ENCODE data around the gene WNT10A. TPM values are rescaled to one million over a fixed set of nuclear protein-coding genes. Genes with fewer than 3 reads are reported as not detected.

The WNT10A gene
- polyA plus RNA-seq, 1 donor, result not detected

DNA sequence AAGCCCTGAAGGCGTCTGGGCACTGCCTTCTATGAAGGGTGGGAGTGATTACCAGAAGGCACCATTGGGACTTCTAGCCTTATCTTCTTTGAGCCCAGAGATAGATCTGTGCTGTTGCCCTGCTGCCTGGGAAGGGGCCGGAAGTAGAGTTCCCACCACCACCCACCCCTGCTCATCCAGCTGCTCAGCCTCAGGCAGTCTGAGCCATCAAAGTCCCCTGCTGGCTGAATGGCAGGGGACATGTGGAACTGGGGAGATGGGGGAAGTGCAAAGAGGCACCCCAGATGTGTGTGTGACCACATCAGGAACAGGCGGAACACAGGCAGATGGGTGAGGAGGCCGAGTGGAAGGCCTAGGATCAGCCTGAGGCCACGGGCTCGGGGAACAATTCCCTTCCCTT, 3.3 kb upstream of the WNT10A start:
- DNase-seq (ENCODE audit: low read depth), result no peak

DNA sequence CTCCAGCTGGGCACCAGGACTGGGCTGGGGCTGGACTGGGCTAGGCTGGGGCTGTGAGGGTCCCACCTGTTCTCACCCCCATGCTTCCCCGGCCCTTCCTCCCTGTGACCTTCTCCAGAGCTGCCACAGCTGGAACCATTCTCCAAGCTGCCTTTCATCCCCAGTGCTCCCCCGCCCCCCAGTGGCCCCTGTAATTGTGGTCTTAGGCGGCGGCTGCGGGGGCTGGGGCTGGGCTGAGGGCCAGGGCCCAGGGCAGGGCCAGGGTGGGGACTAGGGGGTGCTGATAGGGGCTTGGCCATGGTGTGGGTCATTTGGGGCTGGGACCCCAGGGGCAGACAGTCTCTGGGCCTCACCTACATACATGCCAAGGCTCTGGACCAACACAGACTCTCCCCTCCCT, 2.8 kb upstream of the WNT10A start:
- DNase-seq (ENCODE audit: low read depth), result no peak

DNA sequence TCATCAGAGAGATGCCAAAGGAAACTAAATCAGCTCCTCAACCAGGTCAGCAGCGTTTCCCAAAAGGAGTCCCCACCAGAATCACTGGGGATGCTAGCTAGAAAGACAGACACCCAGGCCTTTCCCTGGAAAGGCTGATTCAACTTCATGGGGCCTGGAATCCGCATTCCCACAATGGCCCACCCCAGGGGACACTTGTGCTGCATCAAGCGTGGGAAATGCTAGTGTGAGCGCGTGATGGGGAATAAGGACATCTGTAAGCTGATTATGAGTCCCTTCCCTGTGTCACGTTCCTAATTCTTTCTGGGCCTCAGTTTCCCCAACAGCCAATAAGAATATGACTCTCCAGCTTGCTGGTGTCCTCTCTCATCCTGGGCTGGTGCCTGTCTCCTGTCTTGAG, 2.2 kb upstream of the WNT10A start:
- DNase-seq (ENCODE audit: low read depth), result no peak

DNA sequence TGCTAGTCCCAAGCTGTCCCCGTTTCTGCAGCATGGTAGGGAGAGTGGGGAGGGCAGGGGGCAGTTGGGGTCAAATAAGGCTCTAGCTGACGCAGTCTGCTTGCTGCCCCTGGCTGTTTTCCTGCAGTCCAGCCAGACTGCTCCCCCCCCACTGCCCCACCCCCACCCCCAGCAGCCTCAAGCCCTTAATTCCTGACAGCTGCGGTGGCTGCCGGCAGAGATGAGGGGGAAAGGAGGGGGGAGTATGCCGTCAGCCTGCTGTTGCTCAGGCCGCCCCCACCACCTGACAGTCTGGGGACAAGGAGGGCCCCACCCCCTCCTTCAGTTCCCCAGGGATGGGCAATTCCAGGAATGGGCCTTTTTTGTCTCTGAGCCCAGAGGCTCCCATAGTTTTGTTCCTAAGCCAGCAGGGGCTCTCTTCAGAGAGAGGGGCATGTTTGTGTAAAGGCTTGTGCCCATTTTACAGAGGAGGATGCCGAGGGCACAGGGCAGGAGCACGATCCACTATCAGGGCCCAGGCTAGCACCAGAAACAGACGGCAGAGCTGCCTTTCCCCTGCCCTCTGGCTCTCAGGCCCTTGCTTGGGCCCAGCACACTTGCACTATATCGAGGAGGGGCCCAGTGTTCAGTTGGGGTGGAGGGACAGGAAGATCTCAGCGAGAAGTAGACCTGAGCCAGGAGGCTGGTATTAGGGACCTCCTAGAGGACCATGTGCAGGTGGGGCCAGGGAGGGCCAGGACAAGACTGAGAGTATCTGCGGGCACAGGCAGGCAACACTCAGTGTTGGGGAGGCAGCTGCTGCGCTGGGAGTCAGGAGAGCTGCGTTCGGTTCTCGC, 1.5 kb upstream of the WNT10A start:
- no peak for DNase-seq (ENCODE audit: low read depth)

DNA sequence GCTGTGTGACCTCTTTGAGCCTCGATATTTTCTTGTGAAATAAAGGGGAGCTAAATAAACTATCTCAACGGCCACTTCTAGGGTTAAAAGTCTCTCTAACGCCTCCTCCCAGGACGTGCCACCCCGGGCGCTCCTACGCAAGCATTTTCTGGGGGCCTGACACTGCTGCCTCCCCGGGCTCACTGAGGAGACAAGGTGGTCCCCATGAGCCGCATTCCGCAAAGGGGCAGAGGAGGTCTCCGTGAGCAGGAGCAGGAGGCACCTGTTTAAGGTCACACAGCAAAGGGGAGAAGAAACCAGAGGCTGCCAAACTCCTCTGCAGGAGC, 913 bp upstream of the WNT10A start:
- DNase-seq (ENCODE audit: low read depth), result no peak

DNA sequence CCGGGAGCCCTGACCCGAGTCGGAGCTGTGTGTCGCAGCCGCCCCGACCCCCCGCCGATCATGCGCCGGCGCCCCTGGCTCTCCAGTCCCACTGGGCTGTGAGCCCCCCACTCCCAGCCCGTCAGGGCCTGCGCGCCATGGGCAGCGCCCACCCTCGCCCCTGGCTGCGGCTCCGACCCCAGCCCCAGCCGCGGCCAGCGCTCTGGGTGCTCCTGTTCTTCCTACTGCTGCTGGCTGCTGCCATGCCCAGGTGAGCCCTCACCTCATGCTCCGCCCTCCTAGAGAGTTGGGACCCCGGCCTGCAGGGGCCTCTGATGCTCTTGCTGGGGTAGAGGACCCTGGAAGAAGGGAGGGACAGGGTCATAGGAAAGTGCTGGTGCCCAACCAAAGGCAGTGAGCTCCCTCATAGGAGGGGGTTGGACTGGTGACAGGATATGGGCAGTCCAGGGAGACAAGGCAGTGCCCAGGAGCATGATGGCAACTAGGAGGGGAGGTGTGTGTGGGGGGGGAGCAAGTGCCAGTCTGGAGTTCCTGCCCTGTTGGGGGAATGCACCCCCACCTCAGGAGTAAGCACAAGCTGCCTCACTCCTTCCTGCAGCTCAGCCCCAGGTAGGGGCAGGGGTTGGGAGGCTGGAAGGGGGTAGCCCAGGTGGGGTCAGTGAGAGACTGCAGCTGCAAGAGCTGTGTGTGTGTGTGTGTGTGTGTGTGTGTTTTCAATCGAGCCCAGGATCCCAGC, 375 bp downstream of the WNT10A start:
- DNase-seq (ENCODE audit: low read depth), result no peak

DNA sequence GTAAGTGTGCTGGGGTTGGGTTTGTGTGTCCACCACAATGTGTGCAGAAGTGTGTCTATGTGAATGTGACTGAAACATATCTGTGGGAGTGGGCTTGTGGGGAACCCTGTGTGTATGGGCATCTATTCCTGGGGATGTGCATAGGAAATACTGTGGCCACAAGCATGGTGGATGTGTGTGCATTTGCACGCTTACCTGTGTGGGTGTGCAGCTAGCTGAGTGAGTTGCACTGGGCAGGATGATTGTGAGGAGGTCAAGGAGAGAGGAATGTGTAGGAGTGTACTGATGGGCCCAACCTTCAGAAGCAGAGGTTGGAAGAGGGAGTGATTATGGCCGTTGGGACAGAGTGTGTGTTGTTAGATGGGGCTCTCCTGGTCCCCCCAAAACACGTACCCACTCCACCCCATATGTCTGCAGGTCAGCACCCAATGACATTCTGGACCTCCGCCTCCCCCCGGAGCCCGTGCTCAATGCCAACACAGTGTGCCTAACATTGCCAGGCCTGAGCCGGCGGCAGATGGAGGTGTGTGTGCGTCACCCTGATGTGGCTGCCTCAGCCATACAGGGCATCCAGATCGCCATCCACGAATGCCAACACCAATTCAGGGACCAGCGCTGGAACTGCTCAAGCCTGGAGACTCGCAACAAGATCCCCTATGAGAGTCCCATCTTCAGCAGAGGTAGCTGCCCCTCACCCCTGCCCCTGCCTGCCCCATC, 1.2 kb downstream of the WNT10A start:
- DNase-seq (ENCODE audit: low read depth), result no peak

DNA sequence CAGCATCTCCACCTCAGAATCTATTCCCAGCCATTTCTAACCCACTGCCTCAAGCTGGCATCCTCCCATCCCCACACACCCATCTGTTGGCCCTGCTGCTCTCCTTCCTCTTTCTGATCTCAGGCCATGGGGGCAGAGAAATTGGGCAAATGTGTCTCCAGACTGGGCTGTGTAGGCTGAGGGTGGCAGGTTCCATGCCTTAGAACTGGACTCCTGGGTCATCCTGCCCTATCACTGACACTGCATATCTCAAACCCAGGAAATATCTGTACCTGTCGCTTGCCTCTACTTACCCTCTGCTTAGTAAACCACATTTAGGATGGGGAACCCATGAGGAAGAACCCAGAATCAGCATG, 1.8 kb downstream of the WNT10A start:
- no peak for DNase-seq (ENCODE audit: low read depth)

DNA sequence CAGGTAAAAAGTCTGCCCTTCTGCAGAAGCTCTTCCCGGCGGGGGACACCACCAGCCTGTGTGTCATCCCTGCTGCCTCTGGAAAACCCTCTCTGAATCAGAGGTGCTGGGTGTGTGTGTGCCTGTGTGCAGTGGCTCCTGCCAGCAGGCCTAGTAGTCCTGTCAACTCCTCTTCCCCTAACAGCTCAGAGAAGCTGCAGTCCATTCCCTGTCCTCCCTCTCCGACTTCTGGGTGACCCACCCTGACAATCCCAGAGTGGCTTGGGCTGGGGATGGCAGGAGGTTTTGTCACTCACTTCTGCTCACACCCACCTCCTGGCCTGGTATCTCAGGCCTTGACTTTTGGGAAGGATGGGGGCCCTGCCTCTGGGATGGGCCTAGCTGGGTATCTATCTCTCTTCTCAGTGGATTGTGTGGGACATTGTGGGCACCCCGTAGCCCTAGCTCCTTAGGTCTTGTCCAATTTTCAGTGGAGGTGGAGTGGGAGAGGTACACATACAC, 2.3 kb downstream of the WNT10A start:
- DNase-seq (ENCODE audit: low read depth), result no peak

DNA sequence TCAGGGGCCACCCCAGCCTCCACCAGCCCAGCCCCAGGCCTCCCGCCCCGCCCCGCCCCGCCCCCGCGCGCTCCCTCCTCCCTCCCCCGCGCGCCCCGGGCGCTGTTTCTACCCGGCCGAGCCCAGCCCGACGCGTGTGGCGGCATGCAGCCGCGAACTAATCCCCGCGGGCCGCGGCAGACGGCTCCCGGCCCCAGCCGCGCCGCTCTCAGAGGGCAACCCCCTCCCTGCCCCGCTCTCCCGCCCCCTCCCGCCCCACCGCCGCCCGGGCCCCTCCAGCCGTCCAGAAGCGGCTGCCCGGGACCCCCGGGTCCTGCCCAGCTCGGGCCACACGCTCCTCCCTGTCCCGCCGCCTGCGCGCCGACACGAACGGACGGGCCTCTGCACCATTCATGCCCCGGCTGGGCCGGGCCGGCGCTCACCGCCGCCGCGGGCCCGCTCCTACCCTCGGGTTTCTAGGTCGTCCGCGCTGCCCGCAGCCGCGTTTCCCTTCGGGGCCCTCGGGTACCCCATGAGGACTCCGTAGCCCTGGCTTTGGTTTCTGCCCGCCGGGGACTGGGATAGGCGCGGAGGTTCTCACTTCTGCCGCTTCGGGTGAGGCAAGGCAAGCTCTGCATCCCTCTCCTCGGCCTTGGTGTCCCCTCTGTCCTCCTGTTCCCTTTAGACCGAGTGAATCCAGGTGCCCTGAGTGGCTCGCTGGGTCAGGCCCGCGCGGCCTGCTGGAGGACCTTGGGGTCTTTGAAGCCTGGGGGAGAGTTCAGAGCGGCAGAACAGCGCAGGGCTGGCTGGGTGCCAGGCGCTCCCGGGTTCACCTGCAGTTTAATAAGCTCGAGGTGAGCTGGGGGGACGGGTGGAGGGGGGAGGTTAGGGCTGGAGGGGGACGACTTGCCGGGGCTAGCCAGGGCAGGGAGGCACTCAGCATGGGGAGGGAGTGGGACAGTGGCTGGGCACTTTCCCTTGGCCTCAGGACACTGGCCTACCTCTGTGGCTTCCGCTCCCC, 3.1 kb downstream of the WNT10A start:
- DNase-seq (ENCODE audit: low read depth), result no peak

DNA sequence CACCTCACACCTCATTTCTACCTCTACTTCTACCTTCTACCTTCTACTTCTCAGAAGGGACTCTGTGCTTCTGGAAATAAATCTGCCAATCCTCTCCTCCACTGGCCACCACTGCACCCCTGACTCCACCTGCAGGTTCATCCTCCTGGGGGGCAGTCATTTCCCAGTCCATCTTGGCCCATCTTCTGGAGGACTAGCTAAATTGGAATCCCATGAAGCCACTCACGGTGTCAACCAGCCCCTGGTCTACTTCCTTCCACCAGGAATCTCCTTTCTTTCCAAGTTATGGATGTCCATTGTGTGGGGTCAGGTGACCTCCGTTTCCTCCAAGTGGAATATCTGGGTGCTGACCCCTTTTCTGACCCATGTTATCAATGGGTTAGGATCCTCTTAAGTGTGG, 3.9 kb downstream of the WNT10A start:
- no peak for DNase-seq (ENCODE audit: low read depth)

DNA sequence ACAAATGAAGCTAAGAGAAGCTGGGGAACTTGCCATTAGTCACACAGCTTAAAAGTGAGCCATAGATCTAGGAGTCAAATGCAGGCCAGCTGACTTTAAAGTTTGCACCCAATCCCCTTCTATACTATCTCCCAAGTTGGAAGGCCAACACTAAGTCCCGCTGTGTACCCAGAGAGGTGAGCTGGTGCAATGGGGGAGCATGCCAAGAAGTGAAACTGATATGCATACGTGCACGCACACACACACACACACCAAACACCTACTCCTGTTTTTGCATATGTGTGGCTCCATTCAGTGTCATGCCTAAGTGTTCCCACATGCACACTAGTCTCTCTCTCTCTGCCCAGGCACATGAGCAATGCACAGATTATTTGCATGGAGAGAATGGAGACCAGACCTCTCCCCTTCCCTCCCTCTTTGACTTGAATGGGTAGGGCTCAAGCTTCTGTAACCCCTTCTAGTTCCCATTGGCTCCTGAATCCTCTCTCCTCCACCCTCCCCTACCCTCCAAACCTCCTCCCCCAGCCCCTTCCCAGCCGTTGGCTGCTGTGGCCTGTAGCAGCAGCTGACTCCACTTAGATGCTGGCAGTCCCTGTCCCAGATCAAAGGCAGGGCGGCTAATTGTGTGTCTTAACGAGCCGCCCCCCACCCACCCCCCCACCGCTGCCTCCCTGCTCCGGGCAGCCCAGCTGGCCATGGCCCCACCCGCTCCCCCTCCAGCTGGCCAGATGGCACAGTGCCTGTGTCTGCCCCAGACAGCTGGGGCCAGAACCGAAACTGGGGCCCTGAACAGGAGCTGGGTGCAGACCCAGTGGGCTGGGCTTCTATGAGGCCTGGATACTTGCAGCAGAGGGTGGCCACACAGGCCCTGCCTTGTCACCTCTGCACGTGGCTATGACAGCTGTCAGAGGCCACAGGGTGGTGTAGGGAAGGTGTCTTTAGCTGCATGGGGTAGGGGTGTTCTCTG, 5.6 kb downstream of the WNT10A start:
- no peak for DNase-seq (ENCODE audit: low read depth)

DNA sequence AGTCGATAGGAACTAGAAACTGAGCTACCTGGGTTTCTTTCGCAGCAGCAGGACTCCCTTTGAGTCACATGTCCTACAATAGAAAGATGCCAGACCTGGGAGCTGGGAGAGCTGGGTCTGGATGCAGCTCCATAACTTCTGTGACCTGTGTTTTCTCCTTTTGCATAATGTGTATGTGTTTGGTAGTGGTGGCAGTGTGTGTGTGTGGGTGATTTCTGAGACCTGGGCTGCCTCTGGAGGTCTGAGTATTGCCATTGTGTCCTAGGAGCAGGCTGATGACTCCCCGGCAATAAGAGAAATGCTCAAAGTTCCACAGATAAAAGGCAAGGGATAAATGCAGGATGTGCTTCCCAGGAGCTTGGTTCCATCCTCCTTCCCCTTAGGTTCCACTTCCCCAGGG, 6.4 kb downstream of the WNT10A start:
- no peak for DNase-seq (ENCODE audit: low read depth)

DNA sequence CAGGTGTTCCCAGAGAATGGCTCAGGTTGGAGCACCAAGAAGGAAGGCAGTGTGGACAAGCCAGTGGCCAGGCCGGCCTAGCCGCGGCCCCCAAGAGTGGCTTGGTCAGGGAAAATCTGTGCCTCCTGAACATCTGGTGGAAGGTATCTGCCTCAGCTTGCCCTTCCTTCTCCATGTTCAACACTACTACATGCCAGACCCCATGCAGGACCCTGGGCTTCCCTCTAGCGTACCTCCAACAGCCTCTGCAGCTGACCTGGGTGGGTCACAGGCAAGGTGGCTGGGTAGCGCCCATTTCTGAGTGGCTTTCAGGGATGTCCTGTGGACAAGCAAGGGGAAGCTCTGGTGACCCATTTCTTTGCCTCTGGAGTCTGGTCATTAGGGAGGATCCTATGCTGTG, 7.7 kb downstream of the WNT10A start:
- DNase-seq (ENCODE audit: low read depth), result no peak

DNA sequence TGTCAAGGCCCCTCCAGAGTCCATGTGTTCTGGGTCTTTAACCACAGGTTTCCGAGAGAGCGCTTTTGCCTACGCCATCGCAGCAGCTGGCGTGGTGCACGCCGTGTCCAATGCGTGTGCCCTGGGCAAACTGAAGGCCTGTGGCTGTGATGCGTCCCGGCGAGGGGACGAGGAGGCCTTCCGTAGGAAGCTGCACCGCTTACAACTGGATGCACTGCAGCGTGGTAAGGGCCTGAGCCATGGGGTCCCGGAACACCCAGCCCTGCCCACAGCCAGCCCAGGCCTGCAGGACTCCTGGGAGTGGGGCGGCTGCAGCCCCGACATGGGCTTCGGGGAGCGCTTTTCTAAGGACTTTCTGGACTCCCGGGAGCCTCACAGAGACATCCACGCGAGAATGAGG, 9.3 kb downstream of the WNT10A start:
- DNase-seq (ENCODE audit: low read depth), result no peak

DNA sequence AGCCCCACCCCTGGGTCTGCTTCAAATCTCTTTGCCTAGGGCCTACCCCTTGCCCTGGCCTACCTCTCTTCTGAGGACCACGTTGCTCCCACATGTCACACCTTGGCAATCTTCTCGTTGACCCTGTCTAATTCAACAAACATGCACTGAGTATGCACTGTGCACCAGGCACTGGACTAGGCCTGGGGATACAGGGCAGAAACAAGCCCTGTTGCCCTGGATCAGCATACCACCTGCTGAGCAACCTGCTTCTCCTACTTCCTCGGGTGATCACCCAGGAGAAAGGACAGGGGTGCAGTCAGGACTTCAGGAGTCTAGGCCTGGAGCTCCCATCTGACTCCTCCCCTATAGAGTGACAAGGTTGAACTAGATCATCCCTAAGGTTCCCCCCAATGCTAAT, 9.7 kb downstream of the WNT10A start:
- no peak for DNase-seq (ENCODE audit: low read depth)

DNA sequence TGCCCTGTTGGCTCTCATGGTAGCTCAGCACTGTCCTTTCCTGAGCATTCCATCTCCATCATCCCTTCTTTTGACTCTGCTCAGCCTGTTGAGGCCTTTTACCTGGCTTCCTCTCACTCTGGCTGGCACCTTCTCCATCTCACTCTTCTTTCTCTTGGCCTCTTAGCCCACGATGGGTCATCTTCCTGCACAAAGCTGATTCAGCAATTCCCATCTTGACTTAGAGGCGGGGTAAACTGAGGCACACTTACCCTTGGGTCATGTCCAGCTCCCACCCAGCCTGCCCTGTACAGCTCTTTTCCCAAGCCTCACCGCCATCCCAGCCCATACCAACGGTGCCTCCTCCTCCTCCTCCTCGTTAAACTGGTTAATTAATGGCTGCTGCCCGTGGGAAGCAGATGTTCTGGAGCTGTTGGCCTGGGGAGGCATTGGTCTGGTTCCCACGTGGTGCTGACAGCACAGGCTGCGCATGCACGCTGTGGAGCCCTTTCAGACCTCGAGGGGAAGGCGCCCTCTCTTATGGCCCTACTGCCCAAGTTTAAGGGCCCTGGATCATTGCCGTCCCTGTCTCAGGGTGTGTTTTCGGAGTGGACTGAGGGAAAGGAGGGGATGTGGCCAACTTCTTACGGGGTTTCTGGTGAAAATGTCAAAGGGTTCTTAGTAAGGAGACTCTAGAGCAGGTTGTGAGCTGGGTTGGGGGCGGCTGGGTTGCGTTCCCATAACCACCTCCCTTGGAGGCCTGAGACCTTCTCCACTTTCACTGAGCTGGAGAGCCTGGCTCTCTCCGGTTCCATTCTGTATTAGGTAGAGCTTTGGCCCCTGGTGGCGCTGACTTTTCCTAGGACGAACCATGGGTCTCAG, 10.9 kb downstream of the WNT10A start:
- DNase-seq (ENCODE audit: low read depth), result no peak

DNA sequence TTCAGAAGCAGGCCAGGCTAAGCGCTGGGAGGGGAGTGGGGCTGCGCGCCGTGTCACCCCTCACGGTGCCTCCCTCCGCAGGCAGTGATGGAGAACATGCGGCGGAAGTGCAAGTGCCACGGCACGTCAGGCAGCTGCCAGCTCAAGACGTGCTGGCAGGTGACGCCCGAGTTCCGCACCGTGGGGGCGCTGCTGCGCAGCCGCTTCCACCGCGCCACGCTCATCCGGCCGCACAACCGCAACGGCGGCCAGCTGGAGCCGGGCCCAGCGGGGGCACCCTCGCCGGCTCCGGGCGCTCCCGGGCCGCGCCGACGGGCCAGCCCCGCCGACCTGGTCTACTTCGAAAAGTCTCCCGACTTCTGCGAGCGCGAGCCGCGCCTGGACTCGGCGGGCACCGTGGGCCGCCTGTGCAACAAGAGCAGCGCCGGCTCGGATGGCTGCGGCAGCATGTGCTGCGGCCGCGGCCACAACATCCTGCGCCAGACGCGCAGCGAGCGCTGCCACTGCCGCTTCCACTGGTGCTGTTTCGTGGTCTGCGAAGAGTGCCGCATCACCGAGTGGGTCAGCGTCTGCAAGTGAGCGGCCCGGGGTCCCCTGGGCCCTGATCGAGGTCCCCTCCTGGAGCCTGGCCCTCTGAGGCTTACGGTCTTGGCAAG, 12.2 kb downstream of the WNT10A start:
- no peak for DNase-seq (ENCODE audit: low read depth)

Data from forelimb muscle (tissue), 1 donor.